ENCODE measurements around the gene NCK2. TPM values are rescaled to one million over a fixed set of nuclear protein-coding genes. Genes with fewer than 3 reads are reported as not detected.

Gene NCK2
- 100 to 1,000 TPM in 1 of 2 donors, 10 to 100 TPM in 1; 39.0 to 144 TPM for total RNA-seq

- peak within 1 kb of the TSS; percentile 92 to 96 for H3K4me3 ChIP-seq
- peak; percentile 11 for DNase-seq (ENCODE audit: low spot score)
- no peaks in the 10 kb centered on the region for H3K27me3 ChIP-seq (replicated peaks; ENCODE audit: insufficient read depth)
- intact Hi-C loops (cut with DNase I): loop anchor here (5.0 kb wide), 2 partner anchors 47 to 327 kb away; no protein-coding TSS in a partner anchor
- peak within 1 kb of the TSS; percentile 89 to 92 for H3K27ac ChIP-seq
- no peaks in the 10 kb centered on the region for H3K4me1 ChIP-seq (replicated peaks)
- peak in 1 of 4 experiments; percentile 33 for TF ChIP-seq CTCF (IDR thresholded peaks at IDR 0.05)
- no peak for TF ChIP-seq POLR2AphosphoS5 (IDR thresholded peaks at IDR 0.05)
- peak; percentile 27 for TF ChIP-seq POLR2A (IDR thresholded peaks at IDR 0.05)
- H3K9me3 ChIP-seq: no peaks in the 10 kb centered on the region
- under 1% methylated on average over 96 of the region's 119 CpGs for WGBS
- H3K36me3 ChIP-seq: no peaks in the 10 kb centered on the region
These were observed at the start of gene NCK2 for GRCh38 chr2:105744909-105745853. TSS of gene NCK2 (plus strand) at chr2:105744912. CDS start at chr2:105855064, 110,152 bp downstream.

- no peaks in the 10 kb centered on the region for H3K27me3 ChIP-seq (replicated peaks; ENCODE audit: insufficient read depth)
- H3K4me3 ChIP-seq: no peak overlapping the region
- intact Hi-C loops (cut with DNase I): no loop called here
- no peak overlapping the region for H3K27ac ChIP-seq
- no peaks in the 10 kb centered on the region for H3K9me3 ChIP-seq
- 46% methylated on average over 10 of the region's 10 CpGs for WGBS
- no peaks in the 10 kb centered on the region for H3K36me3 ChIP-seq
- DNase-seq (ENCODE audit: low spot score): no peak
- H3K4me1 ChIP-seq (replicated peaks): no peaks in the 10 kb centered on the region
- TF ChIP-seq CTCF (IDR thresholded peaks at IDR 0.05) (no peak), POLR2AphosphoS5 (IDR thresholded peaks at IDR 0.05) (no peak), POLR2A (IDR thresholded peaks at IDR 0.05) (no peak)
These were observed 46.8 kb upstream of the NCK2 start for GRCh38 chr2:105697781-105698449.

- H3K27ac ChIP-seq: no peak overlapping the region
- H3K27me3 ChIP-seq (replicated peaks; ENCODE audit: insufficient read depth): no peaks in the 10 kb centered on the region
- H3K4me1 ChIP-seq (replicated peaks): no peaks in the 10 kb centered on the region
- DNase-seq (ENCODE audit: low spot score): no peak
- H3K4me3 ChIP-seq: no peak overlapping the region
- H3K9me3 ChIP-seq: no peaks in the 10 kb centered on the region
- intact Hi-C loops (cut with DNase I): no loop called here
- no peaks in the 10 kb centered on the region for H3K36me3 ChIP-seq
- TF ChIP-seq POLR2AphosphoS5 (IDR thresholded peaks at IDR 0.05) (no peak), CTCF (IDR thresholded peaks at IDR 0.05) (no peak), POLR2A (IDR thresholded peaks at IDR 0.05) (no peak)
- 83% methylated on average over 2 of the region's 2 CpGs for WGBS
These were observed 45.9 kb upstream of the NCK2 start for GRCh38 chr2:105698820-105699219.

- Histone ChIP-seq H3K27ac (no peak overlapping the region), H3K9me3 (no peaks in the 10 kb centered on the region), H3K4me1 (replicated peaks) (no peaks in the 10 kb centered on the region), H3K36me3 (no peaks in the 10 kb centered on the region), H3K27me3 (replicated peaks; ENCODE audit: insufficient read depth) (no peaks in the 10 kb centered on the region), H3K4me3 (no peak overlapping the region)
- no peak for DNase-seq (ENCODE audit: low spot score)
- no peak for TF ChIP-seq POLR2A (IDR thresholded peaks at IDR 0.05)
- TF ChIP-seq CTCF (IDR thresholded peaks at IDR 0.05): no peak
- TF ChIP-seq POLR2AphosphoS5 (IDR thresholded peaks at IDR 0.05): no peak
- intact Hi-C loops (cut with DNase I): no loop called here
- WGBS: 59% methylated on average over 3 of the region's 3 CpGs
These were observed 43.7 kb upstream of the NCK2 start for GRCh38 chr2:105701042-105701441.

Data from prostate gland (tissue), 2 donors.